ENCODE data around the gene SGPP2. TPM values are rescaled to one million over a fixed set of nuclear protein-coding genes. Genes with fewer than 3 reads are reported as not detected.

SGPP2 gene
- total and polyA plus RNA-seq, 2 donors (not counting 3 experiments of a cell fraction or from before 2014, with no cell fraction given): not detected

- H3K27ac ChIP-seq (ENCODE audit: insufficient read depth, low read depth, low read length): no peak overlapping the region
- H3K9me3 ChIP-seq (replicated peaks; ENCODE audit: control insufficient read depth, insufficient read depth, low read length): no peaks in the 10 kb centered on the region
- dilution Hi-C loops (cut with MboI; ENCODE audit: extremely low pct_ligation_motif_present, low sequenced_read_pairs) (no loop called here), intact Hi-C loops (cut with micrococcal nuclease) (no loop called here)
- no peak overlapping the region for H3K9ac ChIP-seq (replicated peaks; ENCODE audit: extremely low read depth, insufficient read depth, low read length)
- H3K36me3 ChIP-seq (ENCODE audit: control insufficient read depth in 2 of 2, extremely low read depth in 1 of 2, insufficient read depth in 2 of 2, low read length in 2 of 2): no peaks in the 10 kb centered on the region
- no peak overlapping the region for H3K4me3 ChIP-seq (replicated peaks in 1 of 3; ENCODE audit: insufficient read depth in 1 of 3, low read depth in 1 of 3, low read length in 3 of 3)
- H3K4me2 ChIP-seq (ENCODE audit: insufficient read depth, low read length): no peak overlapping the region
- TF ChIP-seq POLR2AphosphoS5 (IDR thresholded peaks at IDR 0.05; ENCODE audit: insufficient read depth, low read depth, low read length) (no peak), EZH2 (IDR thresholded peaks at IDR 0.05; ENCODE audit: borderline replicate concordance, low read depth, low read length, severe bottlenecking) (no peak), MYC (IDR thresholded peaks at IDR 0.05; ENCODE audit: low read depth, low read length) (no peak), CTCF (IDR thresholded peaks at IDR 0.05; ENCODE audit: extremely low read depth in 1 of 2, insufficient read depth in 1 of 2, low read depth in 1 of 2, low read length in 2 of 2) (no peak)
- no peaks in the 10 kb centered on the region for H3K4me1 ChIP-seq (ENCODE audit: control insufficient read depth, extremely low read depth, insufficient read depth, low read length)
- CTCF ChIA-PET: no interaction called here
- no peaks in the 10 kb centered on the region for H3K79me2 ChIP-seq (ENCODE audit: control insufficient read depth, insufficient read depth, low read length)
- FAIRE-seq: no peak
- peaks cover 0 to 2% of the 10 kb centered on the region in 2 experiments for H3K27me3 ChIP-seq (ENCODE audit: control insufficient read depth in 2 of 2, insufficient read depth in 2 of 2, low read length in 2 of 2)
- no peak for DNase-seq (ENCODE audit: low read depth, low spot score)
- no TSS peak for BruUV-seq (replicated peaks)
- POLR2A ChIA-PET: no interaction called here
- H3K9me1 ChIP-seq (replicated peaks; ENCODE audit: control insufficient read depth, extremely low read depth, insufficient read depth, low read length): no peaks in the 10 kb centered on the region
- H4K20me1 ChIP-seq (replicated peaks; ENCODE audit: control insufficient read depth, extremely low read depth, insufficient read depth, low read length): no peaks in the 10 kb centered on the region
- H2AFZ ChIP-seq (ENCODE audit: low read depth, low read length): no peak overlapping the region
Measured at GRCh38 chr2:222518570-222519381, 94.4 kb downstream of the SGPP2 start.

- ChIA-PET CTCF (no interaction called here), POLR2A (no interaction called here)
- Histone ChIP-seq H3K36me3 (ENCODE audit: control insufficient read depth in 2 of 2, extremely low read depth in 1 of 2, insufficient read depth in 2 of 2, low read length in 2 of 2) (no peaks in the 10 kb centered on the region), H3K4me3 (replicated peaks in 1 of 3; ENCODE audit: insufficient read depth in 1 of 3, low read depth in 1 of 3, low read length in 3 of 3) (no peak overlapping the region), H3K4me1 (ENCODE audit: control insufficient read depth, extremely low read depth, insufficient read depth, low read length) (no peaks in the 10 kb centered on the region), H3K9me3 (replicated peaks; ENCODE audit: control insufficient read depth, insufficient read depth, low read length) (no peaks in the 10 kb centered on the region), H3K27ac (ENCODE audit: insufficient read depth, low read depth, low read length) (no peak overlapping the region), H3K79me2 (ENCODE audit: control insufficient read depth, insufficient read depth, low read length) (no peaks in the 10 kb centered on the region), H3K9me1 (replicated peaks; ENCODE audit: control insufficient read depth, extremely low read depth, insufficient read depth, low read length) (no peaks in the 10 kb centered on the region), H4K20me1 (replicated peaks; ENCODE audit: control insufficient read depth, extremely low read depth, insufficient read depth, low read length) (no peaks in the 10 kb centered on the region), H3K9ac (replicated peaks; ENCODE audit: extremely low read depth, insufficient read depth, low read length) (no peak overlapping the region), H2AFZ (ENCODE audit: low read depth, low read length) (no peak overlapping the region), H3K4me2 (ENCODE audit: insufficient read depth, low read length) (no peak overlapping the region), H3K27me3 (ENCODE audit: control insufficient read depth in 2 of 2, insufficient read depth in 2 of 2, low read length in 2 of 2) (peaks cover 0 to 2% of the 10 kb centered on the region in 2 experiments)
- dilution Hi-C loops (cut with MboI; ENCODE audit: extremely low pct_ligation_motif_present, low sequenced_read_pairs) (no loop called here), intact Hi-C loops (cut with micrococcal nuclease) (no loop called here)
- TF ChIP-seq CTCF (IDR thresholded peaks at IDR 0.05; ENCODE audit: extremely low read depth in 1 of 2, insufficient read depth in 1 of 2, low read depth in 1 of 2, low read length in 2 of 2) (no peak), JUN (IDR thresholded peaks at IDR 0.05; ENCODE audit: borderline replicate concordance, insufficient read depth, insufficient read length, low read depth) (no peak), MAX (IDR thresholded peaks at IDR 0.05; ENCODE audit: insufficient read depth, insufficient read length) (no peak), MYC (IDR thresholded peaks at IDR 0.05; ENCODE audit: low read depth, low read length) (no peak), GATA2 (IDR thresholded peaks at IDR 0.05; ENCODE audit: insufficient read depth, insufficient read length, low read depth, low read length) (no peak), POLR2A (IDR thresholded peaks at IDR 0.05; ENCODE audit: low read depth, low read length) (no peak), POLR2AphosphoS5 (IDR thresholded peaks at IDR 0.05; ENCODE audit: insufficient read depth, low read depth, low read length) (no peak), EZH2 (IDR thresholded peaks at IDR 0.05; ENCODE audit: borderline replicate concordance, low read depth, low read length, severe bottlenecking) (no peak), FOS (IDR thresholded peaks at IDR 0.05; ENCODE audit: borderline replicate concordance, insufficient read depth, low read length) (no peak)
- DNase-seq (ENCODE audit: low read depth, low spot score) (no peak), FAIRE-seq (no peak)
- BruUV-seq (replicated peaks): no TSS peak
Measured at GRCh38 chr2:222521099-222521498, 96.8 kb downstream of the SGPP2 start.
